ENCODE data around the gene CASP12. TPM values are rescaled to one million over a fixed set of nuclear protein-coding genes. Genes with fewer than 3 reads are reported as not detected.
"Not testable (repeated sequence)": the region's sequence is repeated elsewhere in the genome, so short reads cannot be mapped to it uniquely, and the experiment has no call there.

CASP12 gene
- total RNA-seq: not detected

GRCh38 chr11:104897891-104898684 lies at the start of gene CASP12:
Gene CASP12, minus strand, starts transcription at chr11:104898460.
- CTCF ChIA-PET: interaction anchor here (1.3 kb wide), 1 partner anchor 291 kb away, joined by 4 read pairs; no protein-coding TSS in a partner anchor
- Mint-ChIP-seq H3K36me3 (peaks cover 2% of the 10 kb centered on the region), H3K27me3 (no peaks in the 10 kb centered on the region), H3K27ac (peak within 1 kb of the TSS; percentile 81), H3K4me1 (ENCODE audit: low read depth) (peaks cover 30% of the 10 kb centered on the region), H3K9me3 (no peaks in the 10 kb centered on the region), H3K4me3 (peak within 1 kb of the TSS; percentile 74)
- peak; percentile 33 for DNase-seq
- POLR2A ChIA-PET: no interaction called here
- intact Hi-C loops (cut with micrococcal nuclease): loop anchor here (1.0 kb wide), 3 partner anchors 9 to 21 kb away; no protein-coding TSS in a partner anchor

GRCh38 chr11:104946907-104947306 lies 48.6 kb upstream of the CASP12 start:
- Mint-ChIP-seq H3K36me3 (peaks cover 69% of the 10 kb centered on the region), H3K9me3 (no peaks in the 10 kb centered on the region), H3K27ac (no peak overlapping the region), H3K27me3 (no peaks in the 10 kb centered on the region), H3K4me1 (ENCODE audit: low read depth) (peaks cover 5% of the 10 kb centered on the region), H3K4me3 (no peak overlapping the region)
- POLR2A ChIA-PET: no interaction called here
- peak; percentile 16 for DNase-seq
- intact Hi-C loops (cut with micrococcal nuclease): loop anchor here (1.0 kb wide), 1 partner anchor 53 kb away; no protein-coding TSS in a partner anchor
- CTCF ChIA-PET: interaction anchor here (0.6 to 1.6 kb wide), 15 partner anchors 9 to 917 kb away, joined by 3 to 7 read pairs (median 3); no protein-coding TSS in a partner anchor

- H3K27me3 Mint-ChIP-seq: no peaks in the 10 kb centered on the region
- H3K9me3 Mint-ChIP-seq: no peaks in the 10 kb centered on the region
- ChIA-PET CTCF (interaction anchor here (1.2 kb wide), 1 partner anchor 27 kb away, joined by 5 read pairs; no protein-coding TSS in a partner anchor), POLR2A (no interaction called here)
- no peak overlapping the region for H3K27ac Mint-ChIP-seq
- no peak overlapping the region for H3K4me3 Mint-ChIP-seq
- H3K4me1 Mint-ChIP-seq (ENCODE audit: low read depth): peaks cover 5% of the 10 kb centered on the region
- peaks cover 51% of the 10 kb centered on the region for H3K36me3 Mint-ChIP-seq
- intact Hi-C loops (cut with micrococcal nuclease): no loop called here
- DNase-seq: no peak
These were observed 45.8 kb upstream of the CASP12 start for GRCh38 chr11:104944076-104944475.

- no peaks in the 10 kb centered on the region for H3K27me3 Mint-ChIP-seq
- peaks cover 5% of the 10 kb centered on the region for H3K4me1 Mint-ChIP-seq (ENCODE audit: low read depth)
- ChIA-PET CTCF (interaction anchor here (1.2 kb wide), 1 partner anchor 27 kb away, joined by 5 read pairs; no protein-coding TSS in a partner anchor), POLR2A (no interaction called here)
- peaks cover 46% of the 10 kb centered on the region for H3K36me3 Mint-ChIP-seq
- intact Hi-C loops (cut with micrococcal nuclease): no loop called here
- no peak overlapping the region for H3K27ac Mint-ChIP-seq
- no peak overlapping the region for H3K4me3 Mint-ChIP-seq
- no peak for DNase-seq
- no peaks in the 10 kb centered on the region for H3K9me3 Mint-ChIP-seq
These were observed 45.3 kb upstream of the CASP12 start for GRCh38 chr11:104943561-104943960.

- Mint-ChIP-seq H3K36me3 (peaks cover 12% of the 10 kb centered on the region), H3K9me3 (peaks cover 18% of the 10 kb centered on the region), H3K27ac (peak overlapping the region; percentile 25), H3K4me1 (ENCODE audit: low read depth) (peaks cover 18% of the 10 kb centered on the region), H3K27me3 (no peaks in the 10 kb centered on the region), H3K4me3 (no peak overlapping the region)
- ChIA-PET POLR2A (no interaction called here), CTCF (interaction anchor here (0.6 kb wide), 1 partner anchor 99 kb away, joined by 3 read pairs; no protein-coding TSS in a partner anchor)
- DNase-seq: no peak
- intact Hi-C loops (cut with micrococcal nuclease): no loop called here
These were observed 36.3 kb upstream of the CASP12 start for GRCh38 chr11:104934594-104934993.

GRCh38 chr11:104934073-104934472 lies 35.8 kb upstream of the CASP12 start:
- H3K4me3 Mint-ChIP-seq: not testable (repeated sequence)

GRCh38 chr11:104928811-104929210 lies 30.6 kb upstream of the CASP12 start:
- ChIA-PET CTCF (no interaction called here), POLR2A (no interaction called here)
- Mint-ChIP-seq H3K27me3 (no peaks in the 10 kb centered on the region), H3K9me3 (peaks cover 34% of the 10 kb centered on the region), H3K27ac (no peak overlapping the region), H3K4me1 (ENCODE audit: low read depth) (peaks cover 7% of the 10 kb centered on the region), H3K36me3 (peaks cover 21% of the 10 kb centered on the region), H3K4me3 (no peak overlapping the region)
- DNase-seq: no peak
- intact Hi-C loops (cut with micrococcal nuclease): no loop called here

More at GRCh38 chr11:104934073-104934472, 35.8 kb upstream of the CASP12 start:
- POLR2A ChIA-PET; intact Hi-C loops (cut with micrococcal nuclease); H3K27me3 Mint-ChIP-seq; H3K27ac Mint-ChIP-seq; DNase-seq; CTCF ChIA-PET: not testable (repeated sequence)
- H3K4me1 Mint-ChIP-seq (ENCODE audit: low read depth): peaks cover 18% of the 10 kb centered on the region
- H3K36me3 Mint-ChIP-seq: peaks cover 15% of the 10 kb centered on the region
- peaks cover 19% of the 10 kb centered on the region for H3K9me3 Mint-ChIP-seq

- ChIA-PET POLR2A (no interaction called here), CTCF (no interaction called here)
- Mint-ChIP-seq H3K4me1 (ENCODE audit: low read depth) (peaks cover 2% of the 10 kb centered on the region), H3K36me3 (peaks cover 19% of the 10 kb centered on the region), H3K9me3 (peaks cover 25% of the 10 kb centered on the region), H3K4me3 (no peak overlapping the region), H3K27ac (no peak overlapping the region), H3K27me3 (no peaks in the 10 kb centered on the region)
- no peak for DNase-seq
- intact Hi-C loops (cut with micrococcal nuclease): no loop called here
These were observed 28.7 kb upstream of the CASP12 start for GRCh38 chr11:104926771-104927611.

- no peaks in the 10 kb centered on the region for H3K27me3 Mint-ChIP-seq
- H3K36me3 Mint-ChIP-seq: peaks cover 16% of the 10 kb centered on the region
- ChIA-PET POLR2A (no interaction called here), CTCF (no interaction called here)
- DNase-seq: no peak
- no peak overlapping the region for H3K27ac Mint-ChIP-seq
- intact Hi-C loops (cut with micrococcal nuclease): no loop called here
- H3K9me3 Mint-ChIP-seq: peaks cover 23% of the 10 kb centered on the region
- H3K4me3 Mint-ChIP-seq: no peak overlapping the region
- H3K4me1 Mint-ChIP-seq (ENCODE audit: low read depth): no peaks in the 10 kb centered on the region
These were observed 27.6 kb upstream of the CASP12 start for GRCh38 chr11:104925850-104926249.

GRCh38 chr11:104918113-104918824 lies 20.0 kb upstream of the CASP12 start:
- Mint-ChIP-seq H3K36me3 (no peaks in the 10 kb centered on the region), H3K27me3 (no peaks in the 10 kb centered on the region), H3K4me1 (ENCODE audit: low read depth) (peaks cover 43% of the 10 kb centered on the region), H3K27ac (peak overlapping the region; percentile 83), H3K4me3 (peak overlapping the region; percentile 76), H3K9me3 (no peaks in the 10 kb centered on the region)
- intact Hi-C loops (cut with micrococcal nuclease): loop anchor here (1.0 to 5.0 kb wide), 5 partner anchors 20 to 296 kb away; partner anchors contain the start of genes CASP12 and CASP4
- ChIA-PET POLR2A (interaction anchor here (1.1 to 2.9 kb wide), 2 partner anchors 10 to 49 kb away, joined by 3 to 12 read pairs; no protein-coding TSS in a partner anchor), CTCF (no interaction called here)
- no peak for DNase-seq

GRCh38 chr11:104917271-104918112 lies 19.2 kb upstream of the CASP12 start:
- ChIA-PET POLR2A (interaction anchor here (1.1 to 2.9 kb wide), 2 partner anchors 10 to 50 kb away, joined by 3 to 12 read pairs; no protein-coding TSS in a partner anchor), CTCF (interaction anchor here (0.6 to 1.9 kb wide), 3 partner anchors 27 to 1760 kb away, joined by 3 to 5 read pairs (median 3); no protein-coding TSS in a partner anchor)
- Mint-ChIP-seq H3K36me3 (no peaks in the 10 kb centered on the region), H3K27me3 (no peaks in the 10 kb centered on the region), H3K4me3 (peak overlapping the region; percentile 76), H3K27ac (peak overlapping the region; percentile 83), H3K9me3 (no peaks in the 10 kb centered on the region), H3K4me1 (ENCODE audit: low read depth) (peaks cover 45% of the 10 kb centered on the region)
- DNase-seq: no peak
- intact Hi-C loops (cut with micrococcal nuclease): loop anchor here (1.0 to 5.0 kb wide), 5 partner anchors 19 to 295 kb away; partner anchors contain the start of genes CASP12 and CASP4

Data from activated CD4-positive, alpha-beta memory T cell treated with anti-CD3 and anti-CD28 coated beads for 36 hours (primary cell).